ENCODE data around the gene MTX3.
A peak's percentile ranks its signal among the peaks of the same experiment; 100 is the strongest.

The MTX3 gene

GRCh38 chr5:80026841-80027240 is 35.8 kb upstream of the MTX3 start:
- peaks cover 0 to 4% (median 0%) of the 10 kb centered on the region in 5 donors for H3K27me3 ChIP-seq (ENCODE audit: control insufficient read depth in 5 of 5, insufficient read depth in 4 of 5, low read length in 5 of 5)
- no peaks in the 10 kb centered on the region for H3K36me3 ChIP-seq (ENCODE audit: control insufficient read depth in 5 of 5, insufficient read depth in 5 of 5, low read length in 5 of 5)
- H3K27ac ChIP-seq (ENCODE audit: low read depth, low read length) = no peak overlapping the region
- H3K9me3 ChIP-seq (ENCODE audit: control insufficient read depth in 5 of 5, low read length in 5 of 5) = no peaks in the 10 kb centered on the region
- no peak overlapping the region for H3K4me3 ChIP-seq (ENCODE audit: low read depth in 1 of 5, low read length in 5 of 5)
- H3K4me1 ChIP-seq (ENCODE audit: control insufficient read depth in 5 of 5, insufficient read depth in 5 of 5, low read length in 5 of 5) = no peaks in the 10 kb centered on the region
- no peak overlapping the region for H3K9ac ChIP-seq (ENCODE audit: low read length in 5 of 5)

GRCh38 chr5:80025069-80025468 is 34.0 kb upstream of the MTX3 start:
- no peaks in the 10 kb centered on the region for H3K9me3 ChIP-seq (ENCODE audit: control insufficient read depth in 5 of 5, low read length in 5 of 5)
- no peaks in the 10 kb centered on the region for H3K4me1 ChIP-seq (ENCODE audit: control insufficient read depth in 5 of 5, insufficient read depth in 5 of 5, low read length in 5 of 5)
- H3K4me3 ChIP-seq (ENCODE audit: low read depth in 1 of 5, low read length in 5 of 5) = no peak overlapping the region
- no peaks in the 10 kb centered on the region for H3K36me3 ChIP-seq (ENCODE audit: control insufficient read depth in 5 of 5, insufficient read depth in 5 of 5, low read length in 5 of 5)
- H3K27me3 ChIP-seq (ENCODE audit: control insufficient read depth in 5 of 5, insufficient read depth in 4 of 5, low read length in 5 of 5) = no peaks in the 10 kb centered on the region
- no peak overlapping the region for H3K27ac ChIP-seq (ENCODE audit: low read depth, low read length)
- H3K9ac ChIP-seq (ENCODE audit: low read length in 5 of 5) = no peak overlapping the region

- no peak overlapping the region for H3K27ac ChIP-seq (ENCODE audit: low read depth, low read length)
- H3K9ac ChIP-seq (ENCODE audit: low read length in 5 of 5) = no peak overlapping the region
- H3K4me3 ChIP-seq (ENCODE audit: low read depth in 1 of 5, low read length in 5 of 5) = no peak overlapping the region
- H3K4me1 ChIP-seq (ENCODE audit: control insufficient read depth in 5 of 5, insufficient read depth in 5 of 5, low read length in 5 of 5) = no peaks in the 10 kb centered on the region
- H3K9me3 ChIP-seq (ENCODE audit: control insufficient read depth in 5 of 5, low read length in 5 of 5) = no peaks in the 10 kb centered on the region
- H3K27me3 ChIP-seq (ENCODE audit: control insufficient read depth in 5 of 5, insufficient read depth in 4 of 5, low read length in 5 of 5) = no peaks in the 10 kb centered on the region
- no peaks in the 10 kb centered on the region for H3K36me3 ChIP-seq (ENCODE audit: control insufficient read depth in 5 of 5, insufficient read depth in 5 of 5, low read length in 5 of 5)
These were observed 19.8 kb upstream of the MTX3 start for GRCh38 chr5:80010754-80011392.

- H3K4me1 ChIP-seq (ENCODE audit: control insufficient read depth in 5 of 5, insufficient read depth in 5 of 5, low read length in 5 of 5) = no peaks in the 10 kb centered on the region
- H3K9me3 ChIP-seq (ENCODE audit: control insufficient read depth in 5 of 5, low read length in 5 of 5) = no peaks in the 10 kb centered on the region
- no peaks in the 10 kb centered on the region for H3K27me3 ChIP-seq (ENCODE audit: control insufficient read depth in 5 of 5, insufficient read depth in 4 of 5, low read length in 5 of 5)
- H3K4me3 ChIP-seq (ENCODE audit: low read depth in 1 of 5, low read length in 5 of 5) = no peak overlapping the region
- no peaks in the 10 kb centered on the region for H3K36me3 ChIP-seq (ENCODE audit: control insufficient read depth in 5 of 5, insufficient read depth in 5 of 5, low read length in 5 of 5)
- H3K9ac ChIP-seq (ENCODE audit: low read length in 5 of 5) = no peak overlapping the region
- no peak overlapping the region for H3K27ac ChIP-seq (ENCODE audit: low read depth, low read length)
These were observed 18.1 kb upstream of the MTX3 start for GRCh38 chr5:80008995-80009765.

GRCh38 chr5:80002677-80003076 is 11.6 kb upstream of the MTX3 start:
- H3K4me1 ChIP-seq (ENCODE audit: control insufficient read depth in 5 of 5, insufficient read depth in 5 of 5, low read length in 5 of 5) = no peaks in the 10 kb centered on the region
- no peak overlapping the region for H3K9ac ChIP-seq (ENCODE audit: low read length in 5 of 5)
- H3K36me3 ChIP-seq (ENCODE audit: control insufficient read depth in 5 of 5, insufficient read depth in 5 of 5, low read length in 5 of 5) = no peaks in the 10 kb centered on the region
- H3K27me3 ChIP-seq (ENCODE audit: control insufficient read depth in 5 of 5, insufficient read depth in 4 of 5, low read length in 5 of 5) = no peaks in the 10 kb centered on the region
- H3K9me3 ChIP-seq (ENCODE audit: control insufficient read depth in 5 of 5, low read length in 5 of 5) = no peaks in the 10 kb centered on the region
- H3K27ac ChIP-seq (ENCODE audit: low read depth, low read length) = no peak overlapping the region
- no peak overlapping the region for H3K4me3 ChIP-seq (ENCODE audit: low read depth in 1 of 5, low read length in 5 of 5)

- no peak overlapping the region for H3K27ac ChIP-seq (ENCODE audit: low read depth, low read length)
- H3K4me3 ChIP-seq (ENCODE audit: low read depth in 1 of 5, low read length in 5 of 5) = no peak overlapping the region
- no peaks in the 10 kb centered on the region for H3K27me3 ChIP-seq (ENCODE audit: control insufficient read depth in 5 of 5, insufficient read depth in 4 of 5, low read length in 5 of 5)
- H3K9me3 ChIP-seq (ENCODE audit: control insufficient read depth in 5 of 5, low read length in 5 of 5) = no peaks in the 10 kb centered on the region
- H3K4me1 ChIP-seq (ENCODE audit: control insufficient read depth in 5 of 5, insufficient read depth in 5 of 5, low read length in 5 of 5) = no peaks in the 10 kb centered on the region
- H3K36me3 ChIP-seq (ENCODE audit: control insufficient read depth in 5 of 5, insufficient read depth in 5 of 5, low read length in 5 of 5) = no peaks in the 10 kb centered on the region
- no peak overlapping the region for H3K9ac ChIP-seq (ENCODE audit: low read length in 5 of 5)
These were observed 8.7 kb upstream of the MTX3 start for GRCh38 chr5:79999722-80000121.

- no peak overlapping the region for H3K27ac ChIP-seq (ENCODE audit: low read depth, low read length)
- H3K36me3 ChIP-seq (ENCODE audit: control insufficient read depth in 5 of 5, insufficient read depth in 5 of 5, low read length in 5 of 5) = peaks cover 3 to 9% (median 7%) of the 10 kb centered on the region in 5 donors
- H3K9ac ChIP-seq (ENCODE audit: low read length in 5 of 5) = no peak overlapping the region
- H3K27me3 ChIP-seq (ENCODE audit: control insufficient read depth in 5 of 5, insufficient read depth in 4 of 5, low read length in 5 of 5) = no peaks in the 10 kb centered on the region
- no peaks in the 10 kb centered on the region for H3K9me3 ChIP-seq (ENCODE audit: control insufficient read depth in 5 of 5, low read length in 5 of 5)
- H3K4me1 ChIP-seq (ENCODE audit: control insufficient read depth in 5 of 5, insufficient read depth in 5 of 5, low read length in 5 of 5) = peaks cover 0 to 19% (median 17%) of the 10 kb centered on the region in 5 donors
- no peak overlapping the region for H3K4me3 ChIP-seq (ENCODE audit: low read depth in 1 of 5, low read length in 5 of 5)
These were observed 2.0 kb upstream of the MTX3 start for GRCh38 chr5:79992891-79993657.

GRCh38 chr5:79990205-79990597 is 861 bp downstream of the MTX3 start:
- Histone ChIP-seq H3K9me3 (ENCODE audit: control insufficient read depth in 5 of 5, low read length in 5 of 5) (no peaks in the 10 kb centered on the region), H3K27ac (ENCODE audit: low read depth, low read length) (no peak overlapping the region), H3K36me3 (ENCODE audit: control insufficient read depth in 5 of 5, insufficient read depth in 5 of 5, low read length in 5 of 5) (peaks cover 11 to 31% (median 21%) of the 10 kb centered on the region in 5 donors), H3K4me3 (ENCODE audit: low read depth in 1 of 5, low read length in 5 of 5) (peak overlapping the region; percentile 79 to 99 (median 86)), H3K4me1 (ENCODE audit: control insufficient read depth in 5 of 5, insufficient read depth in 5 of 5, low read length in 5 of 5) (peaks cover 0 to 19% (median 17%) of the 10 kb centered on the region in 5 donors), H3K9ac (ENCODE audit: low read length in 5 of 5) (peak overlapping the region in 4 of 5 donors; percentile 62 to 85 (median 77)), H3K27me3 (ENCODE audit: control insufficient read depth in 5 of 5, insufficient read depth in 4 of 5, low read length in 5 of 5) (no peaks in the 10 kb centered on the region)

GRCh38 chr5:79986260-79986659 is 4.8 kb downstream of the MTX3 start:
- H3K27me3 ChIP-seq (ENCODE audit: control insufficient read depth in 5 of 5, insufficient read depth in 4 of 5, low read length in 5 of 5) = no peaks in the 10 kb centered on the region
- H3K27ac ChIP-seq (ENCODE audit: low read depth, low read length) = no peak overlapping the region
- no peak overlapping the region for H3K9ac ChIP-seq (ENCODE audit: low read length in 5 of 5)
- H3K36me3 ChIP-seq (ENCODE audit: control insufficient read depth in 5 of 5, insufficient read depth in 5 of 5, low read length in 5 of 5) = peaks cover 39 to 63% (median 53%) of the 10 kb centered on the region in 5 donors
- H3K9me3 ChIP-seq (ENCODE audit: control insufficient read depth in 5 of 5, low read length in 5 of 5) = no peaks in the 10 kb centered on the region
- peaks cover 0 to 12% (median 11%) of the 10 kb centered on the region in 5 donors for H3K4me1 ChIP-seq (ENCODE audit: control insufficient read depth in 5 of 5, insufficient read depth in 5 of 5, low read length in 5 of 5)
- H3K4me3 ChIP-seq (ENCODE audit: low read depth in 1 of 5, low read length in 5 of 5) = no peak overlapping the region

- Histone ChIP-seq H3K27ac (ENCODE audit: low read depth, low read length) (no peak overlapping the region), H3K9me3 (ENCODE audit: control insufficient read depth in 5 of 5, low read length in 5 of 5) (no peaks in the 10 kb centered on the region), H3K27me3 (ENCODE audit: control insufficient read depth in 5 of 5, insufficient read depth in 4 of 5, low read length in 5 of 5) (no peaks in the 10 kb centered on the region), H3K4me1 (ENCODE audit: control insufficient read depth in 5 of 5, insufficient read depth in 5 of 5, low read length in 5 of 5) (peaks cover 0 to 6% (median 3%) of the 10 kb centered on the region in 5 donors), H3K4me3 (ENCODE audit: low read depth in 1 of 5, low read length in 5 of 5) (no peak overlapping the region), H3K36me3 (ENCODE audit: control insufficient read depth in 5 of 5, insufficient read depth in 5 of 5, low read length in 5 of 5) (peaks cover 43 to 73% (median 58%) of the 10 kb centered on the region in 5 donors), H3K9ac (ENCODE audit: low read length in 5 of 5) (no peak overlapping the region)
These were observed 5.8 kb downstream of the MTX3 start for GRCh38 chr5:79985288-79985687.

All from subcutaneous abdominal adipose tissue (tissue), 5 donors.